SK-N-MC (cell line): ENCODE data around the gene TFPT.
"Not testable (repeated sequence)": the region's sequence is repeated elsewhere in the genome, so short reads cannot be mapped to it uniquely, and the experiment has no call there.

ENCODE experiments used
- DNase-seq: peaks from one replicate; pipeline ENCODE4 v3.0.0-alpha.2; 2011; ENCODE audit warnings: low read depth, low spot score
- H3K27ac ChIP-seq: fragments of 200-600 bp; sonication (generic); 2 replicates; pipeline ENCODE4 v1.5.1; 2016; ENCODE audit warnings: mixed run types
- H3K36me3 ChIP-seq: fragments of 200-600 bp; sonication (generic); 2 replicates; pipeline ENCODE4 v1.6.1; 2017; ENCODE audit warnings: antibody characterized with exemption, low read length, mixed read lengths; ENCODE audit not compliant: insufficient read depth
- H3K4me3 ChIP-seq: fragments of 200-600 bp; sonication (generic); 2 replicates; pipeline ENCODE4 v1.5.1; 2016
- H3K9ac ChIP-seq: fragments of 200-600 bp; sonication (generic); 2 replicates; pipeline ENCODE4 v1.8.0; 2017; ENCODE audit warnings: mixed run types, mixed read lengths; ENCODE audit not compliant: insufficient read length
- H3K9me3 ChIP-seq: fragments of 200-600 bp; sonication (generic); 2 replicates; pipeline ENCODE4 v1.6.1; 2017; ENCODE audit warnings: low read depth, mild to moderate bottlenecking, antibody characterized with exemption, low read length, moderate library complexity, mixed read lengths
- EZH2 ChIP-seq: fragments of 200-600 bp; sonication (generic); IDR thresholded peaks from one replicate; pipeline ENCODE4 v1.6.1; 2017; ENCODE audit warnings: antibody characterized with exemption
- FOXP2 ChIP-seq: optimal IDR thresholded peaks from 2 replicates; pipeline ENCODE3; 2011; ENCODE audit warnings: mild to moderate bottlenecking, moderate library complexity; ENCODE audit not compliant: insufficient read depth; ENCODE audit errors: extremely low read length, control extremely low read depth
- POLR2AphosphoS5 ChIP-seq: IDR thresholded peaks from 2 replicates; pipeline ENCODE4 v1.6.1; 2012; ENCODE audit warnings: mild to moderate bottlenecking, low read depth, low read length, borderline replicate concordance

The TFPT gene

GRCh38 chr19:54102421-54103169 is 12.9 kb downstream of the TFPT start, which contains the start of gene NDUFA3:
NDUFA3 (plus strand) TSS chr19:54102855; CDS start chr19:54102879, 24 bp downstream.
- Histone ChIP-seq H3K9me3 (no peaks in the 10 kb centered on the region), H3K27ac (no peak within 1 kb of the TSS), H3K9ac (peak within 1 kb of the TSS; percentile 86), H3K4me3 (peak within 1 kb of the TSS; percentile 89), H3K36me3 (peaks cover 10% of the 10 kb centered on the region; the same call in 1 of the 2 replicates)
- DNase-seq, result peak; percentile 79
- TF ChIP-seq POLR2AphosphoS5 (peak; percentile 97), FOXP2 (no peak)

- H3K4me3 ChIP-seq, result no peak within 1 kb of the TSS
- TF ChIP-seq FOXP2 (no peak), EZH2 (no peak), POLR2AphosphoS5 (no peak)
- H3K9me3 ChIP-seq, result no peaks in the 10 kb centered on the region
- no peak for DNase-seq
- no peak within 1 kb of the TSS for H3K27ac ChIP-seq
- no peaks in the 10 kb centered on the region; the same call in 1 of the 2 replicates for H3K36me3 ChIP-seq
- H3K9ac ChIP-seq, result no peak within 1 kb of the TSS
Measured at GRCh38 chr19:54100561-54100960, 14.9 kb downstream of the TFPT start, which contains the start of gene OSCAR. OSCAR (minus strand) TSS chr19:54100803; CDS start chr19:54100792, 11 bp downstream.

GRCh38 chr19:54099903-54100255 is 15.6 kb downstream of the TFPT start:
- not testable (repeated sequence) for H3K27ac ChIP-seq

GRCh38 chr19:54099190-54099902 is 16.1 kb downstream of the TFPT start:
- H3K9me3 ChIP-seq, result no peaks in the 10 kb centered on the region

More at GRCh38 chr19:54099903-54100255, 15.6 kb downstream of the TFPT start:
- H3K9ac ChIP-seq, H3K36me3 ChIP-seq, H3K9me3 ChIP-seq, H3K4me3 ChIP-seq, DNase-seq: not testable (repeated sequence)

GRCh38 chr19:54096617-54097106 is 18.8 kb downstream of the TFPT start:
- Histone ChIP-seq H3K9ac (no peak overlapping the region), H3K4me3 (no peak overlapping the region), H3K9me3 (no peaks in the 10 kb centered on the region), H3K27ac (no peak overlapping the region), H3K36me3 (no peaks in the 10 kb centered on the region)
- no peak for TF ChIP-seq FOXP2
- no peak for TF ChIP-seq EZH2
- TF ChIP-seq POLR2AphosphoS5, result no peak
- DNase-seq, result no peak

More at GRCh38 chr19:54099190-54099902, 16.1 kb downstream of the TFPT start:
- DNase-seq, result no peak
- Histone ChIP-seq H3K9ac (no peak overlapping the region), H3K36me3 (no peaks in the 10 kb centered on the region), H3K4me3 (no peak overlapping the region), H3K27ac (no peak overlapping the region)
- no peak for TF ChIP-seq FOXP2
- no peak for TF ChIP-seq POLR2AphosphoS5
- no peak for TF ChIP-seq EZH2

- H3K4me3 ChIP-seq, result peak overlapping the region; percentile 43; the same call in 1 of the 2 replicates
- not testable (repeated sequence) for DNase-seq, H3K9me3 ChIP-seq, H3K9ac ChIP-seq, H3K36me3 ChIP-seq, H3K27ac ChIP-seq
Measured at GRCh38 chr19:54095859-54096616, 19.4 kb downstream of the TFPT start.

GRCh38 chr19:54095136-54095858 is 20.2 kb downstream of the TFPT start:
- no peak overlapping the region for H3K9ac ChIP-seq
- H3K4me3 ChIP-seq, result peak overlapping the region; percentile 43; the same call in 1 of the 2 replicates
- TF ChIP-seq EZH2 (no peak), FOXP2 (no peak), POLR2AphosphoS5 (no peak)
- H3K27ac ChIP-seq, result no peak overlapping the region
- no peaks in the 10 kb centered on the region for H3K9me3 ChIP-seq
- DNase-seq, result no peak
- H3K36me3 ChIP-seq, result no peaks in the 10 kb centered on the region
